Panc1 (cell line): ENCODE data around the gene MAL. TPM values are rescaled to one million over a fixed set of nuclear protein-coding genes. Genes with fewer than 3 reads are reported as not detected.

ENCODE experiments used
- ATAC-seq: fragments of 200-7000 bp; cut with Tn5 transposase; 2 replicates; pipeline ENCODE4 v1.9.1; 2020; ENCODE audit warnings: mild to moderate bottlenecking, moderate library complexity
- BruUV-seq: library from RNA; stranded (reverse); fragments of 400-500 nt; replicated peaks from 2 replicates; lab custom pipeline; 2021; lab: Mats Ljungman, UMichigan
- CTCF ChIA-PET: fragments of 300-600 bp; sonication (Branson Sonifier 250); formaldehyde crosslinking; loops from one replicate; lab custom pipeline; 2022; ENCODE audit warnings: antibody characterized with exemption; lab: Charles Lee
- POLR2A ChIA-PET: fragments of 300-600 bp; sonication (Branson Sonifier 250); formaldehyde crosslinking; loops from one replicate; lab custom pipeline; 2022; ENCODE audit warnings: antibody characterized with exemption; lab: Charles Lee
- DNase-seq: peaks from one replicate; pipeline ENCODE4 v3.0.0-alpha.2; 2010; ENCODE audit warnings: low read depth, low spot score
- H3K27ac ChIP-seq: 2 replicates; pipeline ENCODE4 v1.5.1; 2011; ENCODE audit warnings: mild to moderate bottlenecking, low read length, inconsistent platforms
- H3K27me3 ChIP-seq: fragments of 200-500 bp; sonication (Bioruptor generic); 2 replicates; pipeline ENCODE4 v1.6.0; 2014; ENCODE audit warnings: low read length, inconsistent platforms; ENCODE audit not compliant: control insufficient read depth, insufficient read depth
- H3K36me3 ChIP-seq: fragments of 200-500 bp; sonication (Bioruptor generic); 2 replicates; pipeline ENCODE4 v1.5.1; 2014; ENCODE audit warnings: inconsistent platforms, mild to moderate bottlenecking, low read length, moderate library complexity; ENCODE audit not compliant: control insufficient read depth, insufficient read depth
- H3K4me1 ChIP-seq: 2 replicates; pipeline ENCODE4 v1.5.1; 2011; ENCODE audit warnings: inconsistent platforms, mild to moderate bottlenecking, low read length, moderate library complexity; ENCODE audit not compliant: control insufficient read depth, insufficient read depth
- H3K4me3 ChIP-seq, 2 experiments: 2 replicates each; pipeline ENCODE4 v1.5.1; 2011 to 2012; ENCODE audit warnings: low read depth in 2 of 2, low read length in 2 of 2, mild to moderate bottlenecking in 2 of 2, inconsistent platforms in 1 of 2, moderate library complexity in 1 of 2
- H3K9me3 ChIP-seq: fragments of 200-500 bp; sonication (Bioruptor generic); 2 replicates; pipeline ENCODE4 v1.5.1; 2014; ENCODE audit warnings: low read depth, mild to moderate bottlenecking, inconsistent platforms, low read length, moderate library complexity; ENCODE audit not compliant: control insufficient read depth, insufficient read depth
- CTCF ChIP-seq: fragments of 450-650 bp; IDR thresholded peaks from 2 replicates; pipeline ENCODE4 v1.5.1; 2017; ENCODE audit warnings: mild to moderate bottlenecking
- POLR2AphosphoS5 ChIP-seq: IDR thresholded peaks from 2 replicates; pipeline ENCODE4 v1.6.1; 2012; ENCODE audit warnings: mild to moderate bottlenecking, low read depth, low read length, moderate library complexity
- REST ChIP-seq, 2 experiments: IDR thresholded peaks; 2 replicates each; pipeline ENCODE4 v1.6.1; 2011 to 2012; ENCODE audit warnings: low read depth in 2 of 2, control low read depth in 1 of 2, low read length in 1 of 2, mild to moderate bottlenecking in 1 of 2, moderate library complexity in 1 of 2; ENCODE audit not compliant: insufficient read depth in 1 of 2
- SIN3A ChIP-seq: IDR thresholded peaks from 2 replicates; pipeline ENCODE4 v1.6.1; 2012; ENCODE audit warnings: low read depth, mild to moderate bottlenecking, low read length, moderate library complexity, borderline replicate concordance; ENCODE audit not compliant: insufficient read depth
- TCF7L2 ChIP-seq: IDR thresholded peaks from 2 replicates; pipeline ENCODE4 v1.6.1; 2011; ENCODE audit warnings: mild to moderate bottlenecking, low read depth, low read length, inconsistent platforms
- in situ Hi-C: cut with HindIII; loops from 2 replicates; pipeline ENCODE4 v1.10.0; 2016; ENCODE audit warnings: low sequenced_read_pairs, low pct_unique_long_range_greater_than_20kb
- intact Hi-C: fragments of 100-400 bp; cut with micrococcal nuclease; formaldehyde crosslinking; loops from one replicate; pipeline ENCODE4 v1.10.0; 2022; ENCODE audit not compliant: unreplicated experiment
- total RNA-seq: library from RNA; stranded (reverse); gene quantifications from one replicate; pipeline ENCODE4 v1.2.1, GENCODE V29; 2021; ENCODE audit not compliant: unreplicated experiment

MAL gene
- total RNA-seq, 1 experiment from 2014 or later, result 1.3 TPM

GRCh38 chr2:95017836-95018235, 7.7 kb upstream of the MAL start:
- intact Hi-C loops, result no loop called here
- H3K4me1 ChIP-seq, result no peaks in the 10 kb centered on the region
- H3K9me3 ChIP-seq, result no peaks in the 10 kb centered on the region
- H3K4me3 ChIP-seq, result no peak overlapping the region
- 0 out of 2 replicates have a peak, but pooled peaks cover 2% of the 10 kb centered on the region for H3K27me3 ChIP-seq
- no TSS peak for BruUV-seq
- ATAC-seq (no peak), DNase-seq (no peak)
- no peaks in the 10 kb centered on the region for H3K36me3 ChIP-seq
- ChIA-PET POLR2A (no interaction called here), CTCF (no interaction called here)
- TF ChIP-seq CTCF, result no peak
- TF ChIP-seq TCF7L2, result no peak
- no peak for TF ChIP-seq POLR2AphosphoS5
- TF ChIP-seq SIN3A, result no peak
- no peak for TF ChIP-seq REST (IDR thresholded peaks at IDR 0.05; ENCODE audit: insufficient read depth in 1 of 2, low read depth in 2 of 2, low read length in 1 of 2)
- no peak overlapping the region for H3K27ac ChIP-seq
- in situ Hi-C loops, result no loop called here

DNA sequence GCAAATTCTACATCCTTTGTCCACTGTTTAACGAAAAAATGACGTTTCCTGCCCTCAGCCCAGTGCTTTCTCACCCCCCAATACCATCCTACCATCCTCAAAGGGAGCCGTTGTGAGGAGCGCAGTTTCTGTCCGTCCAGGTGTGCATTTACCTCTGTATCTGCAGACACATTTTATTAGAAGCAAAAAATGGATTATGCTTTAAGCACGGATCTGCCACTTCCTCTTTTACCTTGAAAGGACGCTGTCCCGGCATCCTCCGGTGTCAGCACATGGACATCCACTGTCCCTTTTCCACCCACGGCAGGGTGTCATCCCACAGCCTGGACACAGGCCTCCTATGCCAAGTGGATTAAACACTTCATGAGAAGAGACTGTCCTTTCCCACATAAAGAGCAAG, 7.2 kb upstream of the MAL start:
- ChIA-PET CTCF (no interaction called here), POLR2A (no interaction called here)

More for the DNA sequence above, 7.2 kb upstream of the MAL start:
- no peak for DNase-seq
- intact Hi-C loops (no loop called here), in situ Hi-C loops (no loop called here)
- H3K36me3 ChIP-seq, result no peaks in the 10 kb centered on the region
- TF ChIP-seq REST (IDR thresholded peaks at IDR 0.05; ENCODE audit: insufficient read depth in 1 of 2, low read depth in 2 of 2, low read length in 1 of 2) (no peak), SIN3A (no peak), CTCF (no peak), POLR2AphosphoS5 (no peak), TCF7L2 (no peak)
- no TSS peak for BruUV-seq
- no peaks in the 10 kb centered on the region for H3K4me1 ChIP-seq
- H3K9me3 ChIP-seq, result no peaks in the 10 kb centered on the region
- ATAC-seq, result no peak
- H3K27me3 ChIP-seq, result 0 out of 2 replicates have a peak, but pooled peaks cover 2% of the 10 kb centered on the region
- no peak overlapping the region for H3K4me3 ChIP-seq
- no peak overlapping the region for H3K27ac ChIP-seq
